ENCODE data around the gene STK25.

Gene STK25

GRCh38 chr2:241496003-241496707 is 12.2 kb downstream of the STK25 start:
- DNase-seq (ENCODE audit: low read depth): no peak
- no peak overlapping the region for H3K4me3 ChIP-seq (ENCODE audit: low read length)
- no peak for TF ChIP-seq CTCF (conservative IDR thresholded peaks at IDR 0.05; ENCODE audit: low read length)

- DNase-seq (ENCODE audit: low read depth): no peak
- TF ChIP-seq CTCF (conservative IDR thresholded peaks at IDR 0.05; ENCODE audit: low read length): no peak
- no peak overlapping the region for H3K4me3 ChIP-seq (ENCODE audit: low read length)
These were observed 13.0 kb downstream of the STK25 start for GRCh38 chr2:241495172-241496002.

- no peak for TF ChIP-seq CTCF (conservative IDR thresholded peaks at IDR 0.05; ENCODE audit: low read length)
- no peak for DNase-seq (ENCODE audit: low read depth)
- no peak overlapping the region for H3K4me3 ChIP-seq (ENCODE audit: low read length)
These were observed 14.0 kb downstream of the STK25 start for GRCh38 chr2:241494311-241494908.

- no peak for DNase-seq (ENCODE audit: low read depth)
- no peak overlapping the region for H3K4me3 ChIP-seq (ENCODE audit: low read length)
- TF ChIP-seq CTCF (conservative IDR thresholded peaks at IDR 0.05; ENCODE audit: low read length): no peak
These were observed 15.3 kb downstream of the STK25 start for GRCh38 chr2:241493092-241493491.

GRCh38 chr2:241492174-241492565 is 16.2 kb downstream of the STK25 start:
- DNase-seq (ENCODE audit: low read depth): no peak
- TF ChIP-seq CTCF (conservative IDR thresholded peaks at IDR 0.05; ENCODE audit: low read length): no peak
- no peak overlapping the region for H3K4me3 ChIP-seq (ENCODE audit: low read length)

GRCh38 chr2:241491549-241492173 is 16.7 kb downstream of the STK25 start:
- DNase-seq (ENCODE audit: low read depth): no peak
- no peak for TF ChIP-seq CTCF (conservative IDR thresholded peaks at IDR 0.05; ENCODE audit: low read length)
- H3K4me3 ChIP-seq (ENCODE audit: low read length): no peak overlapping the region
